Kidney epithelial cell (primary cell): Measurements from ENCODE around the gene ALDH18A1. TPM values are rescaled to one million over a fixed set of nuclear protein-coding genes. Genes with fewer than 3 reads are reported as not detected.
A peak's percentile ranks its signal among the peaks of the same experiment; 100 is the strongest.

Experiments used
- DNase-seq: peaks from one replicate; pipeline ENCODE4 v3.0.0-alpha.2; 2010; ENCODE audit warnings: low read depth
- H3K27me3 ChIP-seq: 2 replicates; pipeline ENCODE4 v1.6.0; 2011; ENCODE audit warnings: low read length; ENCODE audit not compliant: control insufficient read depth, insufficient read depth
- H3K36me3 ChIP-seq: 2 replicates; pipeline ENCODE4 v1.5.1; 2011; ENCODE audit warnings: low read length; ENCODE audit not compliant: control insufficient read depth, insufficient read depth
- H3K4me3 ChIP-seq: 2 replicates; pipeline ENCODE4 v1.5.1; 2011; ENCODE audit warnings: low read depth, mild to moderate bottlenecking, control low read depth, low read length
- CTCF ChIP-seq: IDR thresholded peaks from 2 replicates; pipeline ENCODE4 v1.5.1; 2011; ENCODE audit warnings: mild to moderate bottlenecking, moderate library complexity, low read length, control low read depth, inconsistent platforms; ENCODE audit not compliant: insufficient read depth, poor library complexity, severe bottlenecking
- total RNA-seq: library from RNA; depleted of rRNA; stranded (reverse); fragments of >200 nt; gene quantifications from 2 replicates; pipeline ENCODE4 v1.2.3, GENCODE V29; 2015

Gene ALDH18A1
- 50.7 and 51.2 TPM in 2 replicates for total RNA-seq

GRCh38 chr10:95656291-95657164 lies at the start of gene ALDH18A1:
Gene ALDH18A1 (minus strand): TSS chr10:95656711. CDS start chr10:95653377, 3,334 bp downstream.
- peak; percentile 44 for DNase-seq
- no peak for TF ChIP-seq CTCF
- Histone ChIP-seq H3K27me3 (no peaks in the 10 kb centered on the region), H3K36me3 (no peaks in the 10 kb centered on the region), H3K4me3 (peak within 1 kb of the TSS; percentile 67)

- TF ChIP-seq CTCF, result no peak
- DNase-seq, result no peak
- no peak overlapping the region for H3K4me3 ChIP-seq
- H3K36me3 ChIP-seq, result no peaks in the 10 kb centered on the region
- H3K27me3 ChIP-seq, result no peaks in the 10 kb centered on the region
Measured at GRCh38 chr10:95698415-95698814, 41.9 kb upstream of the ALDH18A1 start.

GRCh38 chr10:95697429-95697828 lies 40.9 kb upstream of the ALDH18A1 start:
- no peak for TF ChIP-seq CTCF
- H3K27me3 ChIP-seq, result no peaks in the 10 kb centered on the region
- H3K4me3 ChIP-seq, result no peak overlapping the region
- no peaks in the 10 kb centered on the region for H3K36me3 ChIP-seq
- no peak for DNase-seq

- no peak for TF ChIP-seq CTCF
- no peaks in the 10 kb centered on the region for H3K27me3 ChIP-seq
- H3K4me3 ChIP-seq, result no peak overlapping the region
- no peaks in the 10 kb centered on the region for H3K36me3 ChIP-seq
- no peak for DNase-seq
Measured at GRCh38 chr10:95694665-95695064, 38.2 kb upstream of the ALDH18A1 start.

GRCh38 chr10:95693668-95694534 lies 37.4 kb upstream of the ALDH18A1 start, which contains the start of gene TCTN3:
Gene TCTN3 (minus strand): TSS chr10:95693927. CDS start chr10:95693899, 28 bp downstream.
- Histone ChIP-seq H3K36me3 (peaks cover 2% of the 10 kb centered on the region), H3K4me3 (peak within 1 kb of the TSS; percentile 76), H3K27me3 (no peaks in the 10 kb centered on the region)
- peak; percentile 99 for TF ChIP-seq CTCF
- DNase-seq, result peak; percentile 99
